ENCODE results near the gene ELK1.
"Not testable (repeated sequence)": the region's sequence is repeated elsewhere in the genome, so short reads cannot be mapped to it uniquely, and the experiment has no call there.

Gene ELK1

DNA sequence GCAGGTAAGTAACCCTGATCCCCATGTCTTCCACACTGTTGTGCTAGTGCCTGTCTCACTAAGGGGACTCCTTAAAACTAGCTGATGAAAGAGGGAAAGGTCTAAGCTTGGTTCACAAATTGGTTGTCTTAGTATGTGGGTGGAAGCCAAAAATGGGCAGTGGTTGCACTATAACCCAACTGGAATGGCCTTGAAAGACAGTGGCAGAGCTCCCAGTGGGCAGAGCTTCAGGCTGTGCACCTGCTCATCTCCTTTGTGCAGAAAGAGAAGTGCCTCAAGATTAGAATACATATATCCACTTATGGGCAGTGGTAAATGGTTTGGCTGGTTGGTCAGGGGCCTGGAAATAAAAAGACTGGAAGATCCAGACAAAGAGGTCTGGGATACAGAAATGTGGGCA lies 37.9 kb downstream of the ELK1 start:
- no peak for DNase-seq (ENCODE audit: low read depth, low spot score)
- H3K27ac ChIP-seq (ENCODE audit: low read length): no peak overlapping the region
- H3K9me3 ChIP-seq (ENCODE audit: control insufficient read depth, insufficient read depth, low read length): no peaks in the 10 kb centered on the region
- no peaks in the 10 kb centered on the region for H3K27me3 ChIP-seq (ENCODE audit: control insufficient read depth, insufficient read depth, low read length)
- peaks cover 1% of the 10 kb centered on the region; the same call in 1 of the 2 replicates for H3K4me1 ChIP-seq (ENCODE audit: control insufficient read depth, insufficient read depth, low read length)
- no peaks in the 10 kb centered on the region for H3K36me3 ChIP-seq (ENCODE audit: control insufficient read depth, insufficient read depth, low read length)
- no peak overlapping the region for H3K4me3 ChIP-seq (ENCODE audit: low read length)

DNA sequence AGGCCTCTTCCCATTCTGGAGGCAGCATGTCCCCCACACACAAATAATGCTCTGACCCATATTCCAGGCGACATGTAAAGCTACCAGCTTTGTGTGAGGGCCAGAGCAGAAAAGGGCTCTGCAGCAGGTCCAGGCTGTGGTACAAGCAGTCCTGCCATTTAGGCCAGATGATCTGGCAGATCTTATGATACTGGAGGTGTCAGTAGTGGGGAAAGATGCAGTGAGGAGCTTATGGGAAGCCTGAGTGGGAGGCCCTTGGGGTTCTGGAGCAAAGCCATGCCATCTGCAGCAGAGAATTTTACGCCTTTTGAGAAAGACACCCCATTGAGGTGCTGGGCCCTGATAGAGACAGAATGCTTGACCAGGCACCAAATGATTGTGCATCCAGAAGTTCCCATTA lies 38.4 kb downstream of the ELK1 start:
- H3K27me3 ChIP-seq (ENCODE audit: control insufficient read depth, insufficient read depth, low read length): no peaks in the 10 kb centered on the region
- H3K27ac ChIP-seq (ENCODE audit: low read length): no peak overlapping the region
- no peak for DNase-seq (ENCODE audit: low read depth, low spot score)
- no peak overlapping the region for H3K4me3 ChIP-seq (ENCODE audit: low read length)
- H3K9me3 ChIP-seq (ENCODE audit: control insufficient read depth, insufficient read depth, low read length): no peaks in the 10 kb centered on the region
- WGBS (ENCODE audit: insufficient coverage, insufficient read length): no CpG with 5 or more reads among the region's 2 CpGs
- H3K4me1 ChIP-seq (ENCODE audit: control insufficient read depth, insufficient read depth, low read length): peaks cover 1% of the 10 kb centered on the region; the same call in 1 of the 2 replicates
- H3K36me3 ChIP-seq (ENCODE audit: control insufficient read depth, insufficient read depth, low read length): no peaks in the 10 kb centered on the region

DNA sequence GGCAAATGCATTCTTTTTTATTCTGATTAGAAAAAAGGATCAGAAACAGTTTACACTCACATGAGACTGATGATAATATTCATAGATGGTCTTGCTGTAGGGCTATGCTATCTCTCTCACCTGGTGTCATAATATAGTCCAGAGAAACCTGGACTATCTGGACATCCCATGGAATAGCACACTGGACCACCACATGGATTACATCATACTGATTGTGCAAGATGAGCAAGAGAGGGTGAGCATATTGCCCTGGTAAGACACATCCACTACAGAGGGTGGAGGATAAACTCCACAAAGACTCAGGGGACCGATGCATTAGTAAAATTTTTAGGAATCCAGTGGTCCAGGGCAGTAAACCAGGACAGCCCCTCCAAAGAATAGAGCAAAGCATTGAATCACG lies 38.9 kb downstream of the ELK1 start:
- no peaks in the 10 kb centered on the region for H3K36me3 ChIP-seq (ENCODE audit: control insufficient read depth, insufficient read depth, low read length)
- DNase-seq (ENCODE audit: low read depth, low spot score): no peak
- H3K27ac ChIP-seq (ENCODE audit: low read length): no peak overlapping the region
- peaks cover 1% of the 10 kb centered on the region; the same call in 1 of the 2 replicates for H3K4me1 ChIP-seq (ENCODE audit: control insufficient read depth, insufficient read depth, low read length)
- H3K27me3 ChIP-seq (ENCODE audit: control insufficient read depth, insufficient read depth, low read length): no peaks in the 10 kb centered on the region
- H3K4me3 ChIP-seq (ENCODE audit: low read length): no peak overlapping the region
- no peaks in the 10 kb centered on the region for H3K9me3 ChIP-seq (ENCODE audit: control insufficient read depth, insufficient read depth, low read length)
- no CpG with 5 or more reads among the region's 2 CpGs for WGBS (ENCODE audit: insufficient coverage, insufficient read length)

DNA sequence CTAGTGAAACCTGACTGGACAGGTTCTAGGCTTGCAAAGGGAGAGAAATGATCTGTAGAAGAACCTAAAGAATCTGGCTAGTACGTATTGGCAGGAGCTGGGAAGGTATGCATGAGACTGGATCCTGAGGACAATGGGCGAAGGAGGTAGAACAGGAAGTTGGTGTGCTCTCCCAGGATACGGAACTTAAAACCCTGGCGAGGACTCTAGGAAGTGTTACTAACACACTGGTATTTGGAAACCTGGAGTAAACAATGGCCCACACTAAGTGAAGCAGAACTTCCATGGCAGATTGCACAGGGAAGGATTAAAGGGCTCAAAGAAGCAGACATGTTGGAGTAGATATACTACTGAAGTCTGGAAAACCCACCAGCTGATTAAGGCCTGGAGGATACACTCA lies 39.9 kb downstream of the ELK1 start:
- DNase-seq (ENCODE audit: low read depth, low spot score): no peak
- no peaks in the 10 kb centered on the region for H3K36me3 ChIP-seq (ENCODE audit: control insufficient read depth, insufficient read depth, low read length)
- WGBS (ENCODE audit: insufficient coverage, insufficient read length): no CpG with 5 or more reads among the region's 4 CpGs
- no peaks in the 10 kb centered on the region for H3K9me3 ChIP-seq (ENCODE audit: control insufficient read depth, insufficient read depth, low read length)
- H3K4me1 ChIP-seq (ENCODE audit: control insufficient read depth, insufficient read depth, low read length): peaks cover 1% of the 10 kb centered on the region; the same call in 1 of the 2 replicates
- no peak overlapping the region for H3K4me3 ChIP-seq (ENCODE audit: low read length)
- H3K27ac ChIP-seq (ENCODE audit: low read length): no peak overlapping the region
- no peaks in the 10 kb centered on the region for H3K27me3 ChIP-seq (ENCODE audit: control insufficient read depth, insufficient read depth, low read length)

DNA sequence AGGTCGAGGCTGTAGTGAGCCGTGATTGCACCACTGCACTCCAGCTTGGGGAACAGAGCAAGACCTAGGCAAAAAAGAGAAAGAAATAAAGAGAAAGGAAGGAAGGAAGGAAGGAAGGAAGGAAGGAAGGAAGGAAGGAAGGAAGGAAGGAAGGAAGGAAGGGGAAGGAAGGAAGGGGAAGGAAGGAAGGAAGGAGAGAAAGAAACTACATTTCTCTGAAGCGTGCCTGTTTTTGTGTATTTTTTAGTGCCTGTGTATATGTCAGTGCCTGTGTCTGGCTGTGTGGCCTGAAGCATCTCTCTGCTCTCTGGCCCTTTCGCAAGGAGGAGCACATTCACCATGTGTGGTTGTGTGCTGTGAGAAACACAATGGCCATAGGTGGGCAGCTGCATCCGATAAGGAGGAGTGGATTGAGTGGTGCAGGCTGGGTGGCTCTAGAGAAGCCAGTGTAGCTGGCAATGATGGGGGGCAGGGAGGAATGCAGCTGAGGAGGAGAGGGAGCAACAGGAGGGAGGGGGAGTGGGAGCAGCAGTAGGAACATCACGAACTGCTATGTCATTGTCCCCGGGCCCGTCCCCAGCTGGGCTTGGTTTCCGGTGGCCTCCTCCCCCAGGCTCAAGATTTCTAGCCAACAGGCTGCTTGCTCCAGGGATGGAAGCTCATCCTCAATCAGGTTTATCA lies 42.1 kb downstream of the ELK1 start:
- H3K36me3 ChIP-seq (ENCODE audit: control insufficient read depth, insufficient read depth, low read length): no peaks in the 10 kb centered on the region
- H3K4me3 ChIP-seq (ENCODE audit: low read length): no peak overlapping the region
- H3K9me3 ChIP-seq (ENCODE audit: control insufficient read depth, insufficient read depth, low read length): no peaks in the 10 kb centered on the region
- peak; percentile 41 for DNase-seq (ENCODE audit: low read depth, low spot score)
- peaks cover 1% of the 10 kb centered on the region; the same call in 1 of the 2 replicates for H3K4me1 ChIP-seq (ENCODE audit: control insufficient read depth, insufficient read depth, low read length)
- no peaks in the 10 kb centered on the region for H3K27me3 ChIP-seq (ENCODE audit: control insufficient read depth, insufficient read depth, low read length)
- no CpG with 5 or more reads among the region's 9 CpGs for whole genome bisulfite sequencing (ENCODE audit: insufficient coverage, insufficient read length)
- no peak overlapping the region for H3K27ac ChIP-seq (ENCODE audit: low read length)

DNA sequence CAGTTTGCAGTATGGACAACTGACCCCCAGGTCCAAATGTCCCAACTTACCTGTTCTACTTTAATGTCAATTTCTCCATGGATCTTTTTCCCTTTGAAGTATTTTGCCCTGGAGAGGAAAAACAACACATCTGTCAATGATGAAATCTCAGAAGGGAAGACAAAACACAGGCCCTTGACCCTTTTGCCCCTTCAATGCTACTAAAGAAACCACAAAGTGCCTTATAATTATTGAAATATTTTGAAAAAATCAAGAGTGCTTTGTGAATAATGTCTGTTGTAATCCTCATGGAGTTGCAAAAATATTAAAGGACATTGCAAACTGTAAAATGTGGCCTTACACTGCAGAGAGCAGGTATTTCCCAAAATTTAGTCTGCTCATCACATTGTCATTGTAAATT lies 43.3 kb downstream of the ELK1 start:
- Histone ChIP-seq H3K4me3 (ENCODE audit: low read length) (no peak overlapping the region), H3K4me1 (ENCODE audit: control insufficient read depth, insufficient read depth, low read length) (peaks cover 1% of the 10 kb centered on the region; the same call in 1 of the 2 replicates), H3K27me3 (ENCODE audit: control insufficient read depth, insufficient read depth, low read length) (no peaks in the 10 kb centered on the region), H3K27ac (ENCODE audit: low read length) (no peak overlapping the region), H3K36me3 (ENCODE audit: control insufficient read depth, insufficient read depth, low read length) (no peaks in the 10 kb centered on the region), H3K9me3 (ENCODE audit: control insufficient read depth, insufficient read depth, low read length) (no peaks in the 10 kb centered on the region)
- no peak for DNase-seq (ENCODE audit: low read depth, low spot score)

DNA sequence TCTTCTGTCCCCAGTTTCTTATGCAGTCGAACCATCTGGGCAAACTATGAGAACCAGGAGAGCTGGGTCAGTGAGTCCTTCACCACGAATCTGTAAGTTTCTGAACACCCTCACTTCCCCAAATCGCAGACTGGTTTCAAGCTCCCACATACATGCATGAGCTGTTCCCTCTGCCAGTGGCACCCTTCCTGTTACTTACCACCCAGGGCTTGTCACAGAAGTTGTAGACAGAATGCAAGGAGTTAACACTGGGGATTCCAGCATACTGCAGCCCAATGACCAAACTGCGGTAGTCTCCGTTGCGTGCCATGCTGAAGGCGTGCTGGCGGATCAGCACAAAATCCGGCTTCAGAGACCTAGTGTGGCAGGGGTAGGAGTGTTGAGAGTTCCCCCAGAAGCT lies 45.3 kb downstream of the ELK1 start:
- H3K4me3 ChIP-seq (ENCODE audit: low read length): no peak overlapping the region
- no peaks in the 10 kb centered on the region for H3K27me3 ChIP-seq (ENCODE audit: control insufficient read depth, insufficient read depth, low read length)
- no peaks in the 10 kb centered on the region for H3K36me3 ChIP-seq (ENCODE audit: control insufficient read depth, insufficient read depth, low read length)
- H3K27ac ChIP-seq (ENCODE audit: low read length): no peak overlapping the region
- peaks cover 1% of the 10 kb centered on the region; the same call in 1 of the 2 replicates for H3K4me1 ChIP-seq (ENCODE audit: control insufficient read depth, insufficient read depth, low read length)
- WGBS (ENCODE audit: insufficient coverage, insufficient read length): no CpG with 5 or more reads among the region's 9 CpGs
- no peak for DNase-seq (ENCODE audit: low read depth, low spot score)
- no peaks in the 10 kb centered on the region for H3K9me3 ChIP-seq (ENCODE audit: control insufficient read depth, insufficient read depth, low read length)

DNA sequence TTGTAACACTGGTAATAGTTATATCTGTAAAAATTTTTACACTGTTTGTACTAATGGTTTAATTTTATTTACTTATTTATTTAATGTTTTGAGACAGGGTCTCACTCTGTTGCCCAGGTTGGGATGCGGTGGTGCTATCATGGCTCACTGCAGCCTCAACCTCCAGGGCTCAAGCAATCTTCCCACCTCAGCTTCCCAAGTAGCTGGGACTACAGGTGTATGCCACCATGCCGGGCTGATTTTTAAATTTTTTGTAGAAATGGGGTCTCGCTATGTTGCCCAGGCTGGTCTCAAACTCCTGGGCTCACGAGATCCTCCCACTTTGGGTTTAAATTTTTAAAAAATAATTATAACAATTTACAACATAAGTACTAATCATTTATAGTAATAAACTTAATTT lies 47.2 kb downstream of the ELK1 start:
- H3K4me3 ChIP-seq (ENCODE audit: low read length); H3K27ac ChIP-seq (ENCODE audit: low read length); H3K4me1 ChIP-seq (ENCODE audit: control insufficient read depth, insufficient read depth, low read length); H3K27me3 ChIP-seq (ENCODE audit: control insufficient read depth, insufficient read depth, low read length); H3K9me3 ChIP-seq (ENCODE audit: control insufficient read depth, insufficient read depth, low read length); H3K36me3 ChIP-seq (ENCODE audit: control insufficient read depth, insufficient read depth, low read length); DNase-seq (ENCODE audit: low read depth, low spot score): not testable (repeated sequence)
- no CpG with 5 or more reads among the region's 4 CpGs for WGBS (ENCODE audit: insufficient coverage, insufficient read length)

DNA sequence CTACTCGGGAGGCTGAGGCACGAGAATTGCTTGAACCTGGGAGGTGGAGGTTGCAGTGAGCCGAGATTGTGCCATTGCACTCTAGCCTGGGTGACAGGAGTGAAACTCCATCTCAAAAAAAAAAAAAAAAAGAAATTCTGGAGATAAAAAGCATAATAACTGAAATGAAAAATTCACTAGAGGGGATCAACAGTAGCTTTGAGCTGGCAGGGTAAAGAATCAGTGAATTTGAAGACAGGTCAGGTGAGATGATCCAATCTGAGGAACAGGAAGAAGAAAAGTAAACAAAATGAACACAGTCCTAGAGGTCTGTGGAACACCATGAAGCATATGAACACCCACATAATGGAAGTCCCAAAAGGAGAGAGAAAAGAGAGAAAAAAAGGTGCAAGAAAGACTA lies 53.1 kb downstream of the ELK1 start:
- no peaks in the 10 kb centered on the region for H3K36me3 ChIP-seq (ENCODE audit: control insufficient read depth, insufficient read depth, low read length)
- no peak for DNase-seq (ENCODE audit: low read depth, low spot score)
- no CpG with 5 or more reads among the region's 3 CpGs for WGBS (ENCODE audit: insufficient coverage, insufficient read length)

DNA sequence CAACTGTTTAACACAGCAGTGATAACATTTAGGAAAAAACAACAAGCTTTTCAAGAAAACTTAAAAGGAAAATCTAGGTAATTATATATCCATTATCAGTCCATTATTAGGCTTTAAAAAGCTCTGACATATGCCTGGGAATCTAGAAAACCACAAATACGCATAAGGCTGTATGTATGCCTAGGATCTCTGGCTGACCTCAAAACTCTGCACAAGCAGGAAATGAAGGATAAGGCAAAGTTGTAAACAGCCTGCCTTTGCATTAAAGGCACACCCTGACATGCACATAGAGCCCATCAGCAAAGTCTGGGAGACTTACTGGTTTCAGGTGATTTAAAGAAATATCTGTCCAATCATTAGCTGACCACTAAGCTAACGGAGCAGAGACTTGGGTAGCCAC lies 54.1 kb downstream of the ELK1 start:
- H3K27me3 ChIP-seq (ENCODE audit: control insufficient read depth, insufficient read depth, low read length): no peaks in the 10 kb centered on the region
- H3K36me3 ChIP-seq (ENCODE audit: control insufficient read depth, insufficient read depth, low read length): no peaks in the 10 kb centered on the region
- no peaks in the 10 kb centered on the region for H3K9me3 ChIP-seq (ENCODE audit: control insufficient read depth, insufficient read depth, low read length)
- no peak overlapping the region for H3K27ac ChIP-seq (ENCODE audit: low read length)
- DNase-seq (ENCODE audit: low read depth, low spot score): no peak
- no CpG with 5 or more reads among the region's 2 CpGs for whole genome bisulfite sequencing (ENCODE audit: insufficient coverage, insufficient read length)
- no peaks in the 10 kb centered on the region for H3K4me1 ChIP-seq (ENCODE audit: control insufficient read depth, insufficient read depth, low read length)
- no peak overlapping the region for H3K4me3 ChIP-seq (ENCODE audit: low read length)

More for the DNA sequence above, 53.1 kb downstream of the ELK1 start:
- Histone ChIP-seq H3K27ac (ENCODE audit: low read length) (no peak overlapping the region), H3K4me3 (ENCODE audit: low read length) (no peak overlapping the region), H3K4me1 (ENCODE audit: control insufficient read depth, insufficient read depth, low read length) (no peaks in the 10 kb centered on the region), H3K27me3 (ENCODE audit: control insufficient read depth, insufficient read depth, low read length) (no peaks in the 10 kb centered on the region), H3K9me3 (ENCODE audit: control insufficient read depth, insufficient read depth, low read length) (no peaks in the 10 kb centered on the region)

DNA sequence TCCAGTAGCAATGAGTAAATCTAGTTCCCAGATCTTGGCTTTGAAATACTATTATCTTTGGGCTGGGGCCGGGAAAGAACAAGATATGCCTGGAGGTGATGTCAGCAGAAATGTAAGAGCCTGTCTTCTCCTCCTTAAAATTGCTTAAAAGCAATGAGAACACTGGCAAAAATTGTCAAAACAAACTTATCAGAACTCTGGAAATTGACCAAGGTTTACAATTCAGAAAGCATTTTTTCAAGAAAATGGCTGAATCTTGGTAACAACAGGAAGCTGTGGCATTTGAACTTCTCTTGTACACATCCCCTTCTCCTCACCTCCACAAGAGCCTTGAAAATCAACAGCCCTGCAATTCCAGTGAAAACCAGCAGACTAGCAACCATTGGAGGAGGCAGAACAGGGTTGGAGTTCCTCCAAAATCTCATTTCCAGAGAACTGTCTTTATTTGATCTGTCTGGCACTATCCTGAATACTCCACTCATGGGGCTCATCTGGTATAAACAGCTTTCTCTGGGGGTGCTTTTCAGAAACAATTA lies 54.6 kb downstream of the ELK1 start:
- H3K9me3 ChIP-seq (ENCODE audit: control insufficient read depth, insufficient read depth, low read length): no peaks in the 10 kb centered on the region
- no CpG with 5 or more reads among the region's 1 CpG for WGBS (ENCODE audit: insufficient coverage, insufficient read length)
- no peaks in the 10 kb centered on the region for H3K36me3 ChIP-seq (ENCODE audit: control insufficient read depth, insufficient read depth, low read length)
- H3K4me1 ChIP-seq (ENCODE audit: control insufficient read depth, insufficient read depth, low read length): no peaks in the 10 kb centered on the region
- no peak overlapping the region for H3K4me3 ChIP-seq (ENCODE audit: low read length)
- no peak for DNase-seq (ENCODE audit: low read depth, low spot score)
- no peaks in the 10 kb centered on the region for H3K27me3 ChIP-seq (ENCODE audit: control insufficient read depth, insufficient read depth, low read length)
- no peak overlapping the region for H3K27ac ChIP-seq (ENCODE audit: low read length)
